ENCODE results near the gene SMARCC1. TPM values are rescaled to one million over a fixed set of nuclear protein-coding genes. Genes with fewer than 3 reads are reported as not detected.

SMARCC1 gene
- total RNA-seq, 1 experiment from 2014 or later = 249 TPM

GRCh38 chr3:47658444-47658843 lies 123.2 kb downstream of the SMARCC1 start:
- no peak for ATAC-seq
- no peak overlapping the region for H3K4me3 Mint-ChIP-seq
- H3K27me3 Mint-ChIP-seq (ENCODE audit: low read depth) = no peaks in the 10 kb centered on the region
- no peak overlapping the region for H3K27ac Mint-ChIP-seq
- no peak for TF ChIP-seq NR3C1 (CRISPR knock-in tag; conservative IDR thresholded peaks at IDR 0.05; ENCODE audit: low read depth)
- TF ChIP-seq PRDM15 (CRISPR knock-in tag; IDR thresholded peaks at IDR 0.05) = no peak
- no peak for TF ChIP-seq ZNF512 (CRISPR knock-in tag; IDR thresholded peaks at IDR 0.05; ENCODE audit: borderline replicate concordance)
- TF ChIP-seq ETV6 (CRISPR knock-in tag; IDR thresholded peaks at IDR 0.05) = no peak
- TF ChIP-seq ATF3 (CRISPR knock-in tag; conservative IDR thresholded peaks at IDR 0.05) = no peak
- H3K36me3 Mint-ChIP-seq = peaks cover 68% of the 10 kb centered on the region
- ChIA-PET CTCF (no interaction called here), POLR2A (no interaction called here)
- no peak for DNase-seq (ENCODE audit: low spot score)
- H3K4me1 Mint-ChIP-seq = no peaks in the 10 kb centered on the region
- H3K9me3 Mint-ChIP-seq = peaks cover 31% of the 10 kb centered on the region

GRCh38 chr3:47652142-47652541 lies 129.6 kb downstream of the SMARCC1 start:
- TF ChIP-seq ZNF121 (CRISPR knock-in tag; IDR thresholded peaks at IDR 0.05) (0 out of 2 replicates have a peak, but pooled peaks have one; percentile 25), PRRX2 (CRISPR knock-in tag; IDR thresholded peaks at IDR 0.05) (no peak)
- peak overlapping the region; percentile 68; the same call in 1 of the 2 replicates for H3K27ac Mint-ChIP-seq
- peaks cover 35% of the 10 kb centered on the region for H3K36me3 Mint-ChIP-seq
- ATAC-seq (no peak), DNase-seq (ENCODE audit: low spot score) (no peak)
- no peak overlapping the region for H3K4me3 Mint-ChIP-seq
- H3K4me1 Mint-ChIP-seq = no peaks in the 10 kb centered on the region
- ChIA-PET POLR2A (interaction anchor here (0.9 kb wide), 1 partner anchor 85 kb away, joined by 6 read pairs; no protein-coding TSS in a partner anchor), CTCF (no interaction called here)
- 0 out of 2 replicates have a peak, but pooled peaks cover 4% of the 10 kb centered on the region for H3K9me3 Mint-ChIP-seq
- H3K27me3 Mint-ChIP-seq (ENCODE audit: low read depth) = no peaks in the 10 kb centered on the region

- TF ChIP-seq HMGA2 (CRISPR knock-in tag; IDR thresholded peaks at IDR 0.05) = peak; percentile 78
- no peak for TF ChIP-seq IRF1 (CRISPR knock-in tag; IDR thresholded peaks at IDR 0.05)
- ChIA-PET CTCF (interaction anchor here (1.0 kb wide), 1 partner anchor 229 kb away, joined by 3 read pairs; no protein-coding TSS in a partner anchor), POLR2A (no interaction called here)
- Mint-ChIP-seq H3K4me3 (no peak overlapping the region), H3K4me1 (no peaks in the 10 kb centered on the region), H3K36me3 (peaks cover 34% of the 10 kb centered on the region), H3K9me3 (no peaks in the 10 kb centered on the region), H3K27me3 (ENCODE audit: low read depth) (no peaks in the 10 kb centered on the region), H3K27ac (no peak overlapping the region)
- ATAC-seq = no peak
- no peak for DNase-seq (ENCODE audit: low spot score)
Measured at GRCh38 chr3:47650294-47650693, 131.4 kb downstream of the SMARCC1 start.

- Mint-ChIP-seq H3K9me3 (no peaks in the 10 kb centered on the region), H3K27ac (no peak overlapping the region), H3K4me3 (no peak overlapping the region), H3K27me3 (ENCODE audit: low read depth) (no peaks in the 10 kb centered on the region), H3K36me3 (peaks cover 42% of the 10 kb centered on the region), H3K4me1 (no peaks in the 10 kb centered on the region)
- DNase-seq (ENCODE audit: low spot score) = no peak
- ChIA-PET CTCF (no interaction called here), POLR2A (interaction anchor here (0.6 kb wide), 1 partner anchor 36 kb away, joined by 7 read pairs; no protein-coding TSS in a partner anchor)
- ATAC-seq = no peak
- TF ChIP-seq ARID4B (CRISPR knock-in tag; IDR thresholded peaks at IDR 0.05; ENCODE audit: borderline replicate concordance) = no peak
- no peak for TF ChIP-seq FOXP4 (CRISPR knock-in tag; IDR thresholded peaks at IDR 0.05)
- TF ChIP-seq ATF3 (CRISPR knock-in tag; conservative IDR thresholded peaks at IDR 0.05) = no peak
- no peak for TF ChIP-seq KAT7 (CRISPR knock-in tag; IDR thresholded peaks at IDR 0.05; ENCODE audit: borderline replicate concordance)
- TF ChIP-seq NFATC4 (CRISPR knock-in tag; IDR thresholded peaks at IDR 0.05) = no peak
- no peak for TF ChIP-seq GABPB1 (CRISPR knock-in tag; IDR thresholded peaks at IDR 0.05)
- no peak for TF ChIP-seq ZNF263 (CRISPR knock-in tag; IDR thresholded peaks at IDR 0.05; ENCODE audit: low read depth)
Measured at GRCh38 chr3:47647550-47647949, 134.1 kb downstream of the SMARCC1 start.
